ENCODE measurements around the gene ATP8A2. TPM values are rescaled to one million over a fixed set of nuclear protein-coding genes. Genes with fewer than 3 reads are reported as not detected.

The ATP8A2 gene
- total RNA-seq, 3 donors from 2014 or later: under 0.01 to 1.0 (median under 0.01) TPM

DNA sequence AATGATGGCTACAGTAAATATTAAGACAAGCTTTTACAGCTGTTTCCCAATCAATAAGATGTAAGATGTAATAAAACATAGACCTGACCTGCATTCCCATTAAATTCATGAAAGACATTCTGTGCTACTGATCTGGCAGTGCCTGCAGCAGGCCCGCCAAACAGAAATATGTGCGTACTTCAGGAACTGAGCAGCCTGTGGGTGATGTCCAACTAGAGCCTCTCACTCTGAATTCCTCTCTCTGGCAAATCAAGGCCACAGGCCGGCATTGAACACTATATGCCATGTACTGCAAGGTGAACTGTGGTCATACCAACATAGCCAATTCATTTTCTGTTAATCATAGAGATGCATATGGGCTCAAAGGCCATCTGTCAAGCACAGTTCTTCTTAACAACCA, 662.2 kb downstream of the ATP8A2 start:
- no peaks in the 10 kb centered on the region for H3K9me3 ChIP-seq
- H3K27ac ChIP-seq: no peak overlapping the region
- H3K4me1 ChIP-seq: no peaks in the 10 kb centered on the region
- intact Hi-C loops (cut with DNase I; ENCODE audit: low total_unique reads): no loop called here
- H3K27me3 ChIP-seq: no peaks in the 10 kb centered on the region
- TF ChIP-seq POLR2AphosphoS5 (IDR thresholded peaks at IDR 0.05) (no peak), POLR2A (IDR thresholded peaks at IDR 0.05) (no peak)
- TF ChIP-seq, protein P1, sequence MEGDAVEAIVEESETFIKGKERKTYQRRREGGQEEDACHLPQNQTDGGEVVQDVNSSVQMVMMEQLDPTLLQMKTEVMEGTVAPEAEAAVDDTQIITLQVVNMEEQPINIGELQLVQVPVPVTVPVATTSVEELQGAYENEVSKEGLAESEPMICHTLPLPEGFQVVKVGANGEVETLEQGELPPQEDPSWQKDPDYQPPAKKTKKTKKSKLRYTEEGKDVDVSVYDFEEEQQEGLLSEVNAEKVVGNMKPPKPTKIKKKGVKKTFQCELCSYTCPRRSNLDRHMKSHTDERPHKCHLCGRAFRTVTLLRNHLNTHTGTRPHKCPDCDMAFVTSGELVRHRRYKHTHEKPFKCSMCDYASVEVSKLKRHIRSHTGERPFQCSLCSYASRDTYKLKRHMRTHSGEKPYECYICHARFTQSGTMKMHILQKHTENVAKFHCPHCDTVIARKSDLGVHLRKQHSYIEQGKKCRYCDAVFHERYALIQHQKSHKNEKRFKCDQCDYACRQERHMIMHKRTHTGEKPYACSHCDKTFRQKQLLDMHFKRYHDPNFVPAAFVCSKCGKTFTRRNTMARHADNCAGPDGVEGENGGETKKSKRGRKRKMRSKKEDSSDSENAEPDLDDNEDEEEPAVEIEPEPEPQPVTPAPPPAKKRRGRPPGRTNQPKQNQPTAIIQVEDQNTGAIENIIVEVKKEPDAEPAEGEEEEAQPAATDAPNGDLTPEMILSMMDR (IDR thresholded peaks at IDR 0.05): no peak
- no peak overlapping the region for H3K4me3 ChIP-seq
- H3K36me3 ChIP-seq: no peaks in the 10 kb centered on the region
- DNase-seq (ENCODE audit: low spot score in 2 of 2): no peak

GRCh38 chr13:26036383-26036782, 664.6 kb downstream of the ATP8A2 start:
- intact Hi-C loops (cut with DNase I; ENCODE audit: low total_unique reads): no loop called here
- Histone ChIP-seq H3K9me3 (no peaks in the 10 kb centered on the region), H3K36me3 (no peaks in the 10 kb centered on the region), H3K4me1 (no peaks in the 10 kb centered on the region), H3K27ac (no peak overlapping the region), H3K27me3 (no peaks in the 10 kb centered on the region), H3K4me3 (no peak overlapping the region)
- TF ChIP-seq POLR2A (IDR thresholded peaks at IDR 0.05) (no peak), POLR2AphosphoS5 (IDR thresholded peaks at IDR 0.05) (no peak)
- TF ChIP-seq, protein P1 (IDR thresholded peaks at IDR 0.05): no peak
- DNase-seq (ENCODE audit: low spot score in 2 of 2): no peak

DNA sequence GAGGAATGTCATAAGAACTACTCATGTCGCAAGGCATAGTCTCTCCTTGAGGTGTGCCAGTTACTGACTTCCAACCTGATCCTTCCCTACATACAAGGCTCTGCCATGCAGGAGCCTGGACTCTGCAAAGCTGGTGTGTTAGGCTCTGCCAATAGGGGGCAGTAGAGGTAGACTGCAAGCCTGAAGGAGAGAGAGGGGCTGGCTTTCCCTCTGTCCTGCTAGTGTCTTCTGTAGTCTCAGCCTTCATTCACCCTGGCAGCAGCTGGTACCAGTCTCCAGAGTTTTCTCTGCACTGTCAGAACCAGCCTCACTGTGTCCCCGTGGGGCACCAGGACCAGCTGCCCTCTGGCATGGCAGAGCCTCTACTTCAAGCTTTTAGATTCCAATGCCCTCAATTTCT, 665.5 kb downstream of the ATP8A2 start:
- H3K36me3 ChIP-seq: no peaks in the 10 kb centered on the region
- no peaks in the 10 kb centered on the region for H3K4me1 ChIP-seq
- intact Hi-C loops (cut with DNase I; ENCODE audit: low total_unique reads): no loop called here
- no peaks in the 10 kb centered on the region for H3K9me3 ChIP-seq
- H3K27me3 ChIP-seq: no peaks in the 10 kb centered on the region
- no peak overlapping the region for H3K4me3 ChIP-seq
- no peak for DNase-seq (ENCODE audit: low spot score in 2 of 2)
- TF ChIP-seq, protein P1 (IDR thresholded peaks at IDR 0.05): no peak
- TF ChIP-seq POLR2AphosphoS5 (IDR thresholded peaks at IDR 0.05): no peak
- TF ChIP-seq POLR2A (IDR thresholded peaks at IDR 0.05): no peak
- no peak overlapping the region for H3K27ac ChIP-seq

DNA sequence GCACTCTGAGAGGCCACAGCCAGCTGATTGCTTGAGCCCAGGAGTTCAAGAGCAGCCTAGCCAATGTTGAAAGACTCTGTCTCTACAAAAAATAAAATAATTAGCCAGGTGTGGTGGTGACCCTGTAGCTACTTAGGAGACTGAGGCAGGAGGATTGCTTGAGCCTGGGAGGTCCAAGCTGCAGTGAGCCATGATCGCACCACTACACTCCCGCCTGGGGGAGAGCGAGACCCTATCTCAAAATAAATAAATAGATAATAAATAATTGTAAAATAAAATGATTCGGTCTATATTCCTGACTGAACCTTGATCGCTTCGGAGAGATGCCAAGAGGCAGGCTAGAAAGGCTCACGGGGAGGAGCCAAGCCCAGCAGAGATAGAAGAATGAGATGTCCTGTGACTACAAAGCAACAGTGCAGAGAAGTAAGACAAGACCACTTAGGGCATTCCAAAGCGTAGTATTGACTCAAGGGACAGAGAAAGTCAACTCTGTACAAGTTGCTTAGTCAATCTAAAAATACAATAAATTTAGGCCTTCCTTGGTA, 667.2 kb downstream of the ATP8A2 start:
- no peak for DNase-seq (ENCODE audit: low spot score in 2 of 2)
- H3K4me3 ChIP-seq: no peak overlapping the region
- intact Hi-C loops (cut with DNase I; ENCODE audit: low total_unique reads): no loop called here
- no peak overlapping the region for H3K27ac ChIP-seq
- H3K9me3 ChIP-seq: no peaks in the 10 kb centered on the region
- H3K36me3 ChIP-seq: no peaks in the 10 kb centered on the region
- TF ChIP-seq, protein P1 (IDR thresholded peaks at IDR 0.05): no peak
- TF ChIP-seq POLR2A (IDR thresholded peaks at IDR 0.05) (no peak), POLR2AphosphoS5 (IDR thresholded peaks at IDR 0.05) (no peak)
- no peaks in the 10 kb centered on the region for H3K4me1 ChIP-seq
- H3K27me3 ChIP-seq: no peaks in the 10 kb centered on the region

DNA sequence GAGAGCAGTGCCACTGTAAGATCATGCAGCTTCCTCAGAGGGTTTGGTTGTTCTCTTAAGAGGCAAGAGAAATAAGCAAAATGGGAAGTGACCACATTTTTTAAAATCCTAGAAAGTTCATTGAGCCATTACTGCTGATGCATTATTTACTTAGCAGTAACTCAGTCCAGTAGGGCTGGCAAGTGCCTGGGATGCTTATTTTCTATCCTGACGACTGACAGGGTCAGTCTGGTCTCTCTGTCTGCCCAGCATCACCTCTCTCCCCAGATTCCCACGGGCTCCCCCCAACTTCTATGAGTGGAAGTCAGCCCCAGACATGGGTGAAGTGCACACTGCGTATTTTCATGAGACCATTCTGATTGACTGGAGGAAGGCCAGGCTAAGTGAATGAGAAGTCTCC, 669.7 kb downstream of the ATP8A2 start:
- no peak for DNase-seq (ENCODE audit: low spot score in 2 of 2)
- no peaks in the 10 kb centered on the region for H3K9me3 ChIP-seq
- H3K4me1 ChIP-seq: no peaks in the 10 kb centered on the region
- TF ChIP-seq, protein P1 (IDR thresholded peaks at IDR 0.05): no peak
- no peak for TF ChIP-seq POLR2AphosphoS5 (IDR thresholded peaks at IDR 0.05)
- no peak for TF ChIP-seq POLR2A (IDR thresholded peaks at IDR 0.05)
- intact Hi-C loops (cut with DNase I; ENCODE audit: low total_unique reads): no loop called here
- no peak overlapping the region for H3K4me3 ChIP-seq
- no peaks in the 10 kb centered on the region for H3K27me3 ChIP-seq
- no peaks in the 10 kb centered on the region for H3K36me3 ChIP-seq
- no peak overlapping the region for H3K27ac ChIP-seq
